K562 (cell line): ENCODE data around the gene GSG1. TPM values are rescaled to one million over a fixed set of nuclear protein-coding genes. Genes with fewer than 3 reads are reported as not detected.

Experiments used
- polyA plus RNA-seq, 8 experiments: library from polyadenylated mRNA; depleted of rRNA in 4 of 8; stranded (reverse) in 5 of 8; unstranded in 3 of 8; fragments of >200 nt; fragmentation: Nextera tagmentation in 2 of 8; fragmentation: Illumina TruSeq in 1 of 8; extraction: Ambion mirVana in 2 of 8; extraction: Trizol in 1 of 8; gene quantifications; 2 replicates each; pipeline versions ENCODE4 v1.2.1 to v1.2.3, GENCODE V29; 2011 to 2014; ENCODE audit warnings: inconsistent platforms in 1 of 8, missing spikeins in 1 of 8
- total RNA-seq, 7 experiments: library from RNA; depleted of rRNA in 6 of 7; stranded (reverse); fragments of >200 nt in 6 of 7; fragmentation: Illumina TruSeq in 2 of 7; extraction: Trizol in 2 of 7; gene quantifications; 2 replicates each; pipeline versions ENCODE4 v1.2.1 to v1.2.3, GENCODE V29; 2011 to 2021; ENCODE audit warnings: low replicate concordance in 1 of 7
- TF ChIP-seq, protein P1 (sequence below), 2 experiments: fragments of 450-650 bp; IDR thresholded peaks; 2 replicates each; pipeline ENCODE4 v1.6.1; 2016; ENCODE audit warnings: mild to moderate bottlenecking in 2 of 2, borderline replicate concordance in 1 of 2, low read depth in 1 of 2, moderate library complexity in 1 of 2
- TF ChIP-seq, protein P2 (sequence below): fragments of 450-650 bp; conservative IDR thresholded peaks from 2 replicates; pipeline ENCODE4 v1.6.1; 2016; ENCODE audit warnings: missing genetic modification characterization, low read depth, mild to moderate bottlenecking, control low read depth, missing compliant biosample characterization

Gene GSG1
- total and polyA plus RNA-seq, 9 of the 15 experiments (the other 6 are each of a cell fraction or from before 2014, with no cell fraction given), result not detected

DNA sequence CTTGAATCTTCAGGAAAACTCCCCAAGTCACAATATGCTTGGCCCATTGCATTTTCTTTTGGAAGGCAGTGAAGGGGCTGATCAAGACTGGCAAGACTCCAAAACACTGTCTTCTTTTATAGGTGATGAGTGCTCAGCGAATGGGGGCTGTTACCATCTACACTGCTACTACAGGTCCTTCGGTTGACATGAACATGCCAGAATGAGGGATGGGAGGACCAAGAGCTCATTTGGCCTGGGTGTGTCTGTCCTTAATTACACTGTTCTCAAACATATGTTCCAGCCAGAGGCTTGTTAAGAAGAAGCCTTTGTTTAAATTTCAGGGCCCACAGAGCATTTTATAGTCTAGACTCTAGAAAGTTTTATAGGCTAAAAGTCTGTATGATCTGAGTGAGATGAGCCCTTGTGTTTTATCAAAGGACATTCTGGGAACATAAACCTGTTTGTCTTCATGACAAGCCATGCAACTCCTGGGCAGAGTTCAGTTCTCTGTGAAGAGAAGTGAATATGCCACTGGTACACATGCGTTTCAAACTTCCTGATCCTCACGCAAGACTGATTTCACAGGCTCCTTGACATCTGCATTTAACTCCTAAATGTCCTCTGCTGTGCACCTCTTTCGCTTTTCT, 64.0 kb downstream of the GSG1 start (continued):
- TF ChIP-seq, protein P1, sequence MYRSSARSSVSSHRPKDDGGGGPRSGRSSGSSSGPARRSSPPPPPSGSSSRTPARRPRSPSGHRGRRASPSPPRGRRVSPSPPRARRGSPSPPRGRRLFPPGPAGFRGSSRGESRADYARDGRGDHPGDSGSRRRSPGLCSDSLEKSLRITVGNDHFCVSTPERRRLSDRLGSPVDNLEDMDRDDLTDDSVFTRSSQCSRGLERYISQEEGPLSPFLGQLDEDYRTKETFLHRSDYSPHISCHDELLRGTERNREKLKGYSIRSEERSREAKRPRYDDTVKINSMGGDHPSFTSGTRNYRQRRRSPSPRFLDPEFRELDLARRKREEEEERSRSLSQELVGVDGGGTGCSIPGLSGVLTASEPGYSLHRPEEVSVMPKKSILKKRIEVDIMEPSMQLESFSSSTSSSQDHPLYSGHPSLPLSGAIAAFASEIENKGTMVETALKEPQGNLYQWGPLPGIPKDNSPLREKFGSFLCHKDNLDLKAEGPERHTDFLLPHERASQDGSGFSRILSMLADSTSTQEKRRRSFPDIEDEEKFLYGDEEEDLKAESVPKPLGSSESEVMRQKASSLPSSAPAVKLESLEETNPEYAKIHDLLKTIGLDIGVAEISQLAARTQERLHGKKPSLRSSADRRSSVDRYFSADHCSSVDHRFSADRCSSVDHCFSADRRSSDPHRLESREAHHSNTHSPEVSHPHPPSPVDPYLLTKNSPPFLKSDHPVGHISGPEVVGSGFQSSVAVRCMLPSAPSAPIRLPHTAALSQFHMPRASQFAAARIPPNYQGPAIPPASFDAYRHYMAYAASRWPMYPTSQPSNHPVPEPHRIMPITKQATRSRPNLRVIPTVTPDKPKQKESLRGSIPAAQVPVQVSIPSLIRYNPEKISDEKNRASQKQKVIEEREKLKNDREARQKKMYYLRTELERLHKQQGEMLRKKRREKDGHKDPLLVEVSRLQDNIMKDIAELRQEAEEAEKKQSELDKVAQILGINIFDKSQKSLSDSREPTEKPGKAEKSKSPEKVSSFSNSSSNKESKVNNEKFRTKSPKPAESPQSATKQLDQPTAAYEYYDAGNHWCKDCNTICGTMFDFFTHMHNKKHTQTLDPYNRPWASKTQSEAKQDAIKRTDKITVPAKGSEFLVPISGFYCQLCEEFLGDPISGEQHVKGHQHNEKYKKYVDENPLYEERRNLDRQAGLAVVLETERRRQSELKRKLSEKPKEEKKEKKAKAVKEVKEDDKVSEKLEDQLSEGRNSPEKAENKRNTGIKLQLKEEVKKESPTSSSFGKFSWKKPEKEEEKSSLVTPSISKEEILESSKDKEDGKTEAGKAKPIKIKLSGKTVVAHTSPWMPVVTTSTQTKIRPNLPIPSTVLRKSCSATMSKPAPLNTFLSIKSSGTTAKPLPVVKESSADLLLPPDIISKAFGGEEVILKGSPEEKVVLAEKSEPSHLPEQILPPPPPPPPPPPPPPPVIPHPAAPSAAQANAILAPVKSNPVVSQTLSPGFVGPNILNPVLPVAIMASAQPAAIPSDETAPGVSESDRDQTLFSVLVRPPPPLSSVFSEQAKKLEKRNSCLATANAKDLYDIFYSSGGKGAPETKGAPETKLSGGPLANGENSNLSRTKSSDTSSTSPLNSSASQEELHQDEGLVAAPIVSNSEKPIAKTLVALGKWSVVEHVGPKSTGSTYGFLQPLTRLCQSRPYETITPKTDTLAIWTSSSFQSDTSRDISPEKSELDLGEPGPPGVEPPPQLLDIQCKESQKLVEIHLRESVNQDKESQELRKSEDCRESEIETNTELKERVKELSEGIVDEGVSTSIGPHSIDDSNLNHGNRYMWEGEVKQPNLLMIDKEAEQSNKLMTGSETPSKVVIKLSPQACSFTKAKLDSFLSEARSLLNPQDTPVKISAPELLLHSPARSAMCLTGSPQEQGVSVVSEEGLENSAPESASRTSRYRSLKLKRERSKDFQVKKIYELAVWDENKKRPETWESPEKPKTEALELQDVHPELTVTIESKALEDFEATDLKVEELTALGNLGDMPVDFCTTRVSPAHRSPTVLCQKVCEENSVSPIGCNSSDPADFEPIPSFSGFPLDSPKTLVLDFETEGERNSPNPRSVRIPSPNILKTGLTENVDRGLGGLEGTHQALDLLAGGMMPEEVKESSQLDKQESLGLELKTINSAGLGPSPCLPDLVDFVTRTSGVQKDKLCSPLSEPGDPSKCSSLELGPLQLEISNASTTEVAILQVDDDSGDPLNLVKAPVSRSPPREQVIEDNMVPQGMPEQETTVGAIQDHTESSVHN (IDR thresholded peaks at IDR 0.05; ENCODE audit: borderline replicate concordance in 1 of 2, low read depth in 1 of 2), result no peak
- TF ChIP-seq, protein P2, sequence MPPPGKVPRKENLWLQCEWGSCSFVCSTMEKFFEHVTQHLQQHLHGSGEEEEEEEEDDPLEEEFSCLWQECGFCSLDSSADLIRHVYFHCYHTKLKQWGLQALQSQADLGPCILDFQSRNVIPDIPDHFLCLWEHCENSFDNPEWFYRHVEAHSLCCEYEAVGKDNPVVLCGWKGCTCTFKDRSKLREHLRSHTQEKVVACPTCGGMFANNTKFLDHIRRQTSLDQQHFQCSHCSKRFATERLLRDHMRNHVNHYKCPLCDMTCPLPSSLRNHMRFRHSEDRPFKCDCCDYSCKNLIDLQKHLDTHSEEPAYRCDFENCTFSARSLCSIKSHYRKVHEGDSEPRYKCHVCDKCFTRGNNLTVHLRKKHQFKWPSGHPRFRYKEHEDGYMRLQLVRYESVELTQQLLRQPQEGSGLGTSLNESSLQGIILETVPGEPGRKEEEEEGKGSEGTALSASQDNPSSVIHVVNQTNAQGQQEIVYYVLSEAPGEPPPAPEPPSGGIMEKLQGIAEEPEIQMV (tag), result no peak
- TF ChIP-seq, all 486 proteins: peak for 0
